Omental fat pad (tissue), 4 donors: Measurements from ENCODE around the gene ZNF212. TPM values are rescaled to one million over a fixed set of nuclear protein-coding genes. Genes with fewer than 3 reads are reported as not detected.

Experiments
- ATAC-seq: fragments of 150-250 bp; one replicate; pipeline ENCODE4 v1.9.1; 2016; ENCODE audit warnings: mild to moderate bottlenecking, moderate library complexity; ENCODE audit not compliant: low FRiP score
- DNase-seq: peaks from one replicate; pipeline ENCODE4 v3.0.0-alpha.2; 2019; ENCODE audit warnings: low spot score
- total RNA-seq, 4 donors: library from RNA; depleted of rRNA; stranded (reverse); fragments of >200 nt; gene quantifications; one replicate each; pipeline ENCODE4 v1.1.0, GENCODE V29; 2016
- TF ChIP-seq, protein P1 (sequence below), 3 donors: fragments of 450-650 bp; IDR thresholded peaks; one replicate each; pipeline ENCODE4 v1.5.1; 2016 to 2017; ENCODE audit warnings: antibody characterized with exemption in 3 of 3, mild to moderate bottlenecking in 3 of 3, moderate library complexity in 2 of 3

The ZNF212 gene
- total RNA-seq, 4 donors from 2014 or later = 2.4 to 8.5 (median 5.0) TPM

DNA sequence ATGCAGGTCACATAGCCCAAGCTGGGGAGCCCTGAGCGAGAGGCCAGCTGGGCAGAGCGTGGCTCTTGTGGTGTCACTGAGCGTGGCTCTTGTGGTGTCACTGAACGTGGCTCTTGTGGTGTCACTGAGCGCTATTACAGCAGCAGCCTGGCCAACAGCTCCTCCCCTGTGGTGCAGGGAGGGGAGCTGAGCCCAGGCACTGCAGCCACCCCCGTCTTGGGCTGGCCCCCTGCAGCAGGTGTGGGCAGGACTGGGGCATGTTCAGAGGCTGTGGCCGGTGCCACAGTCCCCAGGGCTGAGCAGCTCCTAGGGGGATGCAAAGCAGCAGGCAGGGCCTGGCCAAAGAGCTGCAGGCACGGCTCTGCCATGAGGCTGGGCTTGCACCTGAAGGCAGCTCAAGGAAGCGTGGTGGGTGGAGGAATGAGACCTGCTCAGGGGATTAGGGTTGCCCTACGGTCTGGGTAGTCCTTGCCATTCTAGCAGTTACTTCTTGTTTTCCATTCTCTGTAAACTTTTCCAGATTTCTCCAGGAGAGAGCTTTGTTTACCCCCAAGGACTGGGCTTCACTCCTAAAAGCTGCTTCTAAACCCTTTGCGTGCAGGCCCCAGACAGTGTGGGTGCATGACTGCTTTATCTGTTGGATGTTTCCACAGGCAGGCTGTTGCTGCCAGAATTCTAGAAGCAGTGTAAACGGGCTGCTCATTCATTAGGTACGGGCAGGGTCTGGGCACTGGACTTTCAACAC lies 51.8 kb downstream of the ZNF212 start:
- ATAC-seq (no peak), DNase-seq (no peak)
- TF ChIP-seq, protein P1, sequence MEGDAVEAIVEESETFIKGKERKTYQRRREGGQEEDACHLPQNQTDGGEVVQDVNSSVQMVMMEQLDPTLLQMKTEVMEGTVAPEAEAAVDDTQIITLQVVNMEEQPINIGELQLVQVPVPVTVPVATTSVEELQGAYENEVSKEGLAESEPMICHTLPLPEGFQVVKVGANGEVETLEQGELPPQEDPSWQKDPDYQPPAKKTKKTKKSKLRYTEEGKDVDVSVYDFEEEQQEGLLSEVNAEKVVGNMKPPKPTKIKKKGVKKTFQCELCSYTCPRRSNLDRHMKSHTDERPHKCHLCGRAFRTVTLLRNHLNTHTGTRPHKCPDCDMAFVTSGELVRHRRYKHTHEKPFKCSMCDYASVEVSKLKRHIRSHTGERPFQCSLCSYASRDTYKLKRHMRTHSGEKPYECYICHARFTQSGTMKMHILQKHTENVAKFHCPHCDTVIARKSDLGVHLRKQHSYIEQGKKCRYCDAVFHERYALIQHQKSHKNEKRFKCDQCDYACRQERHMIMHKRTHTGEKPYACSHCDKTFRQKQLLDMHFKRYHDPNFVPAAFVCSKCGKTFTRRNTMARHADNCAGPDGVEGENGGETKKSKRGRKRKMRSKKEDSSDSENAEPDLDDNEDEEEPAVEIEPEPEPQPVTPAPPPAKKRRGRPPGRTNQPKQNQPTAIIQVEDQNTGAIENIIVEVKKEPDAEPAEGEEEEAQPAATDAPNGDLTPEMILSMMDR (IDR thresholded peaks at IDR 0.05) = no peak

DNA sequence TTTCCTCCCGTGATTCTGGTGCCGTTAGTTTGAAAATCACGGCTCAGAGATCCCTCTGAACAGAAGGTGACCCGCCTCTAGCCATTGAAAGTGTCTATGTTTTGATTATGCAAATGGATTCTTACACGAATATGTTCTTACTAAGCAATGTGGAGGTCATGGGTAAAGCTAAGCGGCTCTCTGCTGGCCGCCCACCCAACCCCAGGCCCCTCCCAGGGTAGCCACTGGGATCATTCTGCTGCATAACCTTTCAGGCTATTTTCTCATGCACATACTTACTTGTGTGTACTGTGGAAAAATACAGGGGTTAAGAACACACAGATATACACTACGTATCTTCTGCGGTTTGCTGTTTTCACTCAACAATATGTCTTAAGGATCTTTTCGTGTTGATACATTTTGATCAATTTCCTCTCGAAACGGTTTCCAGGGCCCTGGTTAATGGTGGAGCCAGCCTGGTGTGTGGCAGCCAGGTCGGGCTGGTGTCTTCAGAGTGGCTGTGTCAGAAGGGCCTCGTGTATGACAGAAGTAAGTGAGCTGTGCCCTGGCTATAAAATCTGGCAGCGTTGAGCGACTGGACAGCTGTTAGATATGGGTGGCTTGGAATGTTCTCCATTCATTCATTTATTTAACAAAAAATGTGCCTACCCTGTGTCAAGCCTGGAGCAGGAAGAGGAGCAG lies 52.5 kb downstream of the ZNF212 start:
- no peak for DNase-seq
- TF ChIP-seq, protein P1 (IDR thresholded peaks at IDR 0.05) = no peak
- ATAC-seq = no peak

DNA sequence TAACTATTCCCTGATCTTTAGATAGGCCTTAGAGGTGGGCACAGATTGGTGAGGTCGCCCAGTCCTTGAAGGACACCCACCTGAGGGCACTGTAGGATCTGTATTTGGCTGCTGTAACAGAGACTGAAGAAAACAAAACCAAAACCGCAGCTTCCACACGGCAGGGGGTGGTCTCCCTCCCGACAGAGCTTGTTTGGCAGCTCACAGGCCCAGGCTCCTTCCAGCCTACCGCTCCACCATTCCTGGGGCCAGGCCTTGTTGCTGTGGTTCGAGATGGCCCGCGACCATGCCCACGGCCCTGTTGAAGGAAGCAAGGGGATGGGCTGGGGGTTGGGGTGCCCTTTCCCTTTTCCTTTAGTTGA lies 53.0 kb downstream of the ZNF212 start:
- TF ChIP-seq, protein P1 (IDR thresholded peaks at IDR 0.05) = no peak
- ATAC-seq = no peak
- no peak for DNase-seq

DNA sequence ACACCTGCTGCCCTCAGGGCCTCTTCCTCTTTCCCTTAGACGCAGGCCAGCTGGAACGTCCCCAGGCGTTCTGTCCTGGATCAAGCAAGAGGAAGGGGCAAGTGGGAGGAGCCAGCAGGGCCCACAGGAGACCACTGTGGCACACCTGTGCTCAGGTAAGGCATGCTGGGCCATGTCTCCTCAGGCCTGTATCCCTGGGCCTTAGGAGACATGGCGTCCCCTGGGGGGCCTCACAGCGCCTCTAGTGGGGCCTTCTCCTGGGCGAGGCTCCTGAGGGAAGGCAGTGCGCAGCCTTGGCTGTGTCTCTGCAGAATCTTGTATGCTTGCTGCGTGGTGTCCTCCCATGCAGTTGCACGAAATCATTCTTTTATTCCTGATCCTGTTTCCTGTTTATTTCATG lies 53.9 kb downstream of the ZNF212 start:
- ATAC-seq (no peak), DNase-seq (no peak)
- TF ChIP-seq, protein P1 (IDR thresholded peaks at IDR 0.05) = no peak

DNA sequence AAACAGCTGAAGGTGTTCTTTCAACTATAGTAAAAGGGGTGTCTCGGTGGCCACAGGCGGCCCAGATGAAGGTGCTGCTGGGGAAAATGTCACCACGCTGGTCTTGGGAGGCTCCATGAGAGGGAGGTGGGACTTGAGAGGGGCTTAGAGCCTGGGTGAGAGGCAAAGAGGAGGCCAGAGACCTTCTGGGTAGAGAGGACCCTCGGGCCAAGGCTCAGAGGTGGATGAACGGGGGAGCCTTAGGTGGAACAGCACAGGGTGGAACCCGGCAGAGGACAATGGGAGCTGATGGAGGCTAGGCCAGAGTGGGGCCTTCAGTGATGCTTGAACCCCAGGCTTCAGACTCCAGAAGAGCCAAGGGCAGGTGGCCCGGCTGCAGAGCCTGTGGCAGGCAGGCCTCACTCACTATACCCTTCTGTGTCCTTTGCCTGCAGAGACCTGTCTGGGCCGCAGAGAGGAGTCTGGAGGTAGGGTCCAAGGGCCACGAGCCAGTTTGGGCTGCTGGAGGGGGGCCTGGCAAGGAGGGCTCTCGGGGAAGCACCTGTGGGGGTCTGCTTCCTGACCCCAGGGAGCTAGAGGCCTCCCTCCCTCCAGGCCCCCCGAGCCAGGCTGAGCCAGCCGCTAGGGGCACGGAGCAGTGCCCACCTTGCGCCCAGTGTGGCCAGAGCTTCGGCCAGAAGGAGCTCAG lies 54.6 kb downstream of the ZNF212 start:
- ATAC-seq (no peak), DNase-seq (no peak)
- TF ChIP-seq, protein P1 (IDR thresholded peaks at IDR 0.05) = no peak

DNA sequence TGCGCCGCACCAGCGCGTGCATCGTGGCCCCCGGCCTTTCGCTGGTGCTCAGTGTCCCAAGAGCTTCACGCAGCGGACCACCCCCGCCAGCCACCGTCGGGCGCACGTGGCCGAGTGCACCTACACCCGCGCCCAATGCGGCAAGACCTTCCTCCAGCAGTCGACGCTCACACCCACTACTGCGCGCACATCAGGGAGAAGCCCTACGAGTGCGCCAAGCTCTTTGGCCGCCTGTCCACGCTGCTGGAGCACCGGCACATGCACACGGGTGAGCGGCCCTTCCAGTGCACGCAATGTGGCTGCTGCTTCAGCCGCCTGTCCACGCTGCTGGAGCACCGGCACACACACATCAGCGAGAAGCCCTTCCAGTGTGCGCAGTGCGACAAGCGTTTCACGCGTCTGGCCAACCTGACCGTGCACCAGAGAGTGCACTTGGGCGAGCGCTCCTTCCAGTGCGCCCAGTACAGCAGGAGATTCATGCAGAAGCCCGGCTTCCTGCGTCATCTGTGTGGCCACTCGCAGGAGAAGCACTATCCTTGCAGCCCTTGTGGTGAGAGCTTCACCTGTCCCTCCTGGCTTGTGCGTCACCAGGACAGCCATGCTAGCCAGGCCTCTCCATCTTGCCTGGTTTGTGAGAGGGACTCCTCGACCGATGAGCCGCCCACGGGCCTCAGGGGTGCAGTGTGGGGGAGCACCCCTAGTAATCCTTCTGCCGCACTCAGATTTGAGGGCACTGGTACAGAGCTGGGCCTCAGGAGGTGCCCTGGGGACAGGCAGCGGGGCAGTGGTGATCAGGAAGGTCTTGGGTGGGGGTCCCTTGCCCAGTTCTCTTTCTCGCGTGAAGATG lies 55.4 kb downstream of the ZNF212 start:
- TF ChIP-seq, protein P1 (IDR thresholded peaks at IDR 0.05) = no peak
- DNase-seq (no peak), ATAC-seq (no peak)
